ENCODE data around the gene SUDS3.

The SUDS3 gene

DNA sequence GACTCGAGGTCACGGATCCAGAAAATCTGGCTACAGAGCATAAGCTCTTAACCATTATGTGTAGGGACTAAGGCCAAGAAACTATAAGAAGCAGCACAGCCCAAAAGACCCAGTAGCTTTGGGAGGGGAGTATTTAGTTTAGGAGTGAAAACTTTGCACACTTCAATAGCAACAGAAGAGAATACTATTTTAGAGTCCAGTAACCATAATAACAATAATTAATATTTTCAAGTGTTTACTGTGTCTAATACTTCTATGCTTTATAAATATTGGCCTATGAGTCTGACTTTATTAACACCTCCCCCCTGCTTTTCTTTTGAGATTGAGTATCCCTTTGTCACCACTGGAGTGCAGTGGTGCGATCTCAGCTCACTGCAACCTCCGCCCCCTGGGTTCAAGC is 82.8 kb downstream of the SUDS3 start:
- no peak for DNase-seq

DNA sequence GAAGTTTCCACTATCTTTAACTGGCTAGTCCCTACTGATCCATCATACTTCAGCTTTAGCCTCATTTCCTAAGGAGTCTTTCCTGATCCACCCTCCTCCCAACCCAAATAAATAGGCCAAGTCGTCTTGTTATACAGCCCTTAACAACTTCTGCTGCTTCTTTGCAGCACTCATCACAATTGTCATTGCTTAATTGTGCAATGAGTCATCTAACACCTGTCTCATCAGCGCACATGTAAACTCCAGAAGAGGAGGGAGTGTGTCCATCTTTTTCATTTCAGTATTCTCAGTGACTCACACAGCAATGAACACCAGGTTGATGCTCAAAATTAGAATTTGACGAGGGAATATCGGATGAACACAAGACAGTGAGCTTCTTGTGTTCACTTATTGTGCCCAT is 87.3 kb downstream of the SUDS3 start:
- no peak for DNase-seq

DNA sequence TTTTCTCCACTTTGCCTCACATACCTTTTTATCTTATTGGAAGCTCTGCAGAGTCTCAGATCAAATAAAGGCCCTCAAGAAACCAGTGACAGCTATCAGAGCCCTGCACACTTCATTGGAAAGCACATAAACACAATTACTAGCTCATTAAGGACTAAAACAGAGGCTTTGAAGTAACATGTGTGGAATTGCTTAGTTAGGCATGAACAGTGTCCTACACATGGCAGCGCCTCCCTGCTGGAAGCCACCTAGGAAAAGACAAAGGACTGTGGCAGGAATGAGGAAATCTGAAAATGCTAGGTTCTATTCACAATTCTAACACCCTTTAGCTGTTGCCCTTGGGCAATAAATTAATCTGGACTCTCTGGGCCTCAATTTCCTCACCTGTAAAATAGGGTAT is 89.4 kb downstream of the SUDS3 start:
- no peak for DNase-seq

Data from activated effector memory CD4-positive, alpha-beta T cell treated with Interleukin-2 at 50 U/mL for 16 hours (primary cell).